Gastrocnemius medialis (tissue), 4 donors: ENCODE data around the gene IGF2BP3.

ENCODE experiments used
- POLR2A ChIP-seq, 2 donors: fragments of 450-650 bp; IDR thresholded peaks; one replicate each; pipeline ENCODE4 v1.6.1; 2017; ENCODE audit warnings: antibody characterized with exemption in 2 of 2, mild to moderate bottlenecking in 2 of 2, moderate library complexity in 2 of 2
- TF ChIP-seq, protein P1 (sequence below), 5 experiments: fragments of 450-650 bp in 3 of 5; fragments of 200-600 bp in 2 of 5; sonication (generic) in 2 of 5; IDR thresholded peaks in 4 of 5; conservative IDR thresholded peaks in 1 of 5; 1 replicate in 4 of 5; 2 replicates in 1 of 5; pipeline ENCODE4 v1.5.1; 2016 to 2019; ENCODE audit warnings: antibody characterized with exemption in 5 of 5, mild to moderate bottlenecking in 3 of 5, moderate library complexity in 3 of 5

DNA sequence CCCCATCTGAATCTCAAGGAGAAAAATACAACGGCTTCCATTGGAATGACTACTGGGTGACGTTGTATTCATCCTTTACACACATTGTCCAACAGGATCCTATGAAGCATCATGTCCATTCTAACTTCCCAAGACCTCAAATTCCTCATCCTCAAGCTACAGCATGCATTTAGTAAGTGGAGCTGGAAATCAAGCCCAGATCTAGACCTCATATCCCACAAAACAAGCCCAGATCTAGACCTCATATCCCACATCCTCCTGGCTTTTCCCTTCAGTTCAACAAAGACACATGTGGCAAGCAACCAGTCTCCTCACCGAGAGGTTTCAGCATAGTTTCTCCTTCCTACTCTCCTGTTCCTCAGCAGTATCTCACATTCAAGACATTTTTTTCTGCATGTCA is 12.2 kb downstream of the IGF2BP3 start:
- TF ChIP-seq, protein P1, sequence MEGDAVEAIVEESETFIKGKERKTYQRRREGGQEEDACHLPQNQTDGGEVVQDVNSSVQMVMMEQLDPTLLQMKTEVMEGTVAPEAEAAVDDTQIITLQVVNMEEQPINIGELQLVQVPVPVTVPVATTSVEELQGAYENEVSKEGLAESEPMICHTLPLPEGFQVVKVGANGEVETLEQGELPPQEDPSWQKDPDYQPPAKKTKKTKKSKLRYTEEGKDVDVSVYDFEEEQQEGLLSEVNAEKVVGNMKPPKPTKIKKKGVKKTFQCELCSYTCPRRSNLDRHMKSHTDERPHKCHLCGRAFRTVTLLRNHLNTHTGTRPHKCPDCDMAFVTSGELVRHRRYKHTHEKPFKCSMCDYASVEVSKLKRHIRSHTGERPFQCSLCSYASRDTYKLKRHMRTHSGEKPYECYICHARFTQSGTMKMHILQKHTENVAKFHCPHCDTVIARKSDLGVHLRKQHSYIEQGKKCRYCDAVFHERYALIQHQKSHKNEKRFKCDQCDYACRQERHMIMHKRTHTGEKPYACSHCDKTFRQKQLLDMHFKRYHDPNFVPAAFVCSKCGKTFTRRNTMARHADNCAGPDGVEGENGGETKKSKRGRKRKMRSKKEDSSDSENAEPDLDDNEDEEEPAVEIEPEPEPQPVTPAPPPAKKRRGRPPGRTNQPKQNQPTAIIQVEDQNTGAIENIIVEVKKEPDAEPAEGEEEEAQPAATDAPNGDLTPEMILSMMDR (IDR thresholded peaks at IDR 0.05 in 4 of 5, conservative IDR thresholded peaks at IDR 0.05 in 1 of 5), result no peak
- TF ChIP-seq POLR2A (IDR thresholded peaks at IDR 0.05), result no peak
